OCI-LY7 (cell line): ENCODE results near the gene FARSB. TPM values are rescaled to one million over a fixed set of nuclear protein-coding genes. Genes with fewer than 3 reads are reported as not detected.

Source experiments
- BruUV-seq: library from RNA; stranded (reverse); fragments of 400-500 nt; replicated peaks from 2 replicates; lab custom pipeline; 2021; lab: Mats Ljungman, UMichigan
- CTCF ChIA-PET: fragments of 300-600 bp; sonication (Branson Sonifier 250); formaldehyde crosslinking; loops from one replicate; lab custom pipeline; 2022; ENCODE audit warnings: antibody characterized with exemption; ENCODE audit not compliant: unreplicated experiment; lab: Charles Lee
- POLR2A ChIA-PET: fragments of 300-600 bp; sonication (Branson Sonifier 250); formaldehyde crosslinking; loops from one replicate; lab custom pipeline; 2022; ENCODE audit warnings: antibody characterized with exemption; lab: Charles Lee
- DNase-seq: peaks from one replicate; pipeline ENCODE4 v3.0.0-alpha.2; 2015; ENCODE audit warnings: low spot score
- H2AFZ ChIP-seq: fragments of 200-600 bp; sonication (generic), shearing (Covaris generic); 2 replicates; pipeline ENCODE4 v1.6.1; 2014; ENCODE audit warnings: mild to moderate bottlenecking, antibody characterized with exemption, low read length, moderate library complexity
- H3K27ac ChIP-seq: fragments of 200-600 bp; sonication (generic); 2 replicates; pipeline ENCODE4 v1.5.1; 2014; ENCODE audit warnings: mixed run types, low read depth, mild to moderate bottlenecking, moderate library complexity, low read length, inconsistent platforms; ENCODE audit not compliant: poor library complexity, severe bottlenecking
- H3K36me3 ChIP-seq: fragments of 200-600 bp; sonication (generic); 2 replicates; pipeline ENCODE4 v1.6.1; 2014; ENCODE audit warnings: mild to moderate bottlenecking, antibody characterized with exemption, low read length, moderate library complexity, mixed read lengths; ENCODE audit not compliant: insufficient read depth
- H3K4me1 ChIP-seq: fragments of 200-600 bp; sonication (generic); 2 replicates; pipeline ENCODE4 v1.5.1; 2014; ENCODE audit warnings: mild to moderate bottlenecking, low read length; ENCODE audit not compliant: insufficient read depth, poor library complexity, severe bottlenecking
- H3K4me2 ChIP-seq: fragments of 200-600 bp; sonication (generic); 2 replicates; pipeline ENCODE4 v1.6.1; 2014; ENCODE audit warnings: mild to moderate bottlenecking, low read length
- H3K4me3 ChIP-seq: fragments of 200-600 bp; sonication (generic); 2 replicates; pipeline ENCODE4 v1.5.1; 2014; ENCODE audit warnings: mild to moderate bottlenecking, low read depth, low read length; ENCODE audit not compliant: poor library complexity, severe bottlenecking
- H3K79me2 ChIP-seq: fragments of 200-600 bp; sonication (generic); 2 replicates; pipeline ENCODE4 v1.6.1; 2016; ENCODE audit warnings: low read depth, mild to moderate bottlenecking, low read length, moderate library complexity, mixed read lengths; ENCODE audit not compliant: insufficient read depth
- H3K9me2 ChIP-seq: fragments of 200-600 bp; sonication (generic); 2 replicates; pipeline ENCODE4 v1.6.1; 2016; ENCODE audit warnings: mild to moderate bottlenecking, low read length, mixed read lengths; ENCODE audit not compliant: insufficient read depth
- H3K9me3 ChIP-seq: fragments of 200-600 bp; sonication (generic); 2 replicates; pipeline ENCODE4 v1.6.1; 2014; ENCODE audit warnings: mild to moderate bottlenecking, mixed run types, low read length, mixed read lengths
- H4K20me1 ChIP-seq: fragments of 200-600 bp; sonication (generic); 2 replicates; pipeline ENCODE4 v1.6.1; 2014; ENCODE audit warnings: mild to moderate bottlenecking, antibody characterized with exemption, low read length, moderate library complexity, mixed read lengths; ENCODE audit not compliant: insufficient read depth
- CTCF ChIP-seq: fragments of 200-600 bp; sonication (generic); conservative IDR thresholded peaks from 2 replicates; pipeline ENCODE4 v1.5.1; 2014; ENCODE audit warnings: mild to moderate bottlenecking, antibody characterized with exemption, low read length, moderate library complexity, mixed read lengths
- EZH2phosphoT487 ChIP-seq: fragments of 200-600 bp; sonication (generic); IDR thresholded peaks from 2 replicates; pipeline ENCODE4 v1.6.1; 2018; ENCODE audit warnings: low read depth, borderline replicate concordance, mild to moderate bottlenecking, mixed run types, antibody characterized with exemption, low read length, moderate library complexity, mixed read lengths
- intact Hi-C: fragments of 100-400 bp; cut with micrococcal nuclease; formaldehyde crosslinking; loops from one replicate; pipeline ENCODE4 v1.10.0; 2022; ENCODE audit not compliant: unreplicated experiment
- total RNA-seq, 2 experiments: library from RNA; depleted of rRNA in 1 of 2; stranded (reverse); fragments of >200 nt in 1 of 2; shearing (Covaris generic) in 1 of 2; gene quantifications; 2 replicates each; pipeline ENCODE4 v1.2.3, GENCODE V29; 2014 to 2022

FARSB gene
- total RNA-seq, 2 experiments from 2014 or later, result 24.9 to 46.7 TPM

DNA sequence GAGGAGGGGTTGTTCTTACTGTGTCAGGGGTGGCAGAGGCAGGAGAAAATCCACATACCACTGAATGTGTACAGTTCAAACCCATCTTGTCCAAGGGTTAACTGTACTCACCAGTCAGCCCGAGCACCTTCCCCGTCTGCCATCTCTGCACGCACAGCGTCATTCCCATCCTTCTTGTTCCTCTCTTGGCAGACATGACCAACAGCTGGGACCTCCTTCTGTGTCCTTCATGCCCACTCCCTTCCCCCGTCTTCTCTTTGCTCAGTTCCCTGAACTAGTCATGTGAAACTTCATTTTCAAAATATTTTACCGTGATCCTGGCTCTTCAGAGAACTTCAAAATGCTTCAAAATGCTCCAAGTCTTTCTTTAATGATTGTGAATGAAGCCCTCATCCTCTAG lies 92.0 kb downstream of the FARSB start:
- H3K4me1 ChIP-seq, result no peaks in the 10 kb centered on the region
- no peaks in the 10 kb centered on the region for H3K9me3 ChIP-seq
- TF ChIP-seq EZH2phosphoT487 (no peak), CTCF (no peak)
- H2AFZ ChIP-seq, result no peak overlapping the region
- no peaks in the 10 kb centered on the region for H3K79me2 ChIP-seq
- no peak overlapping the region for H3K4me3 ChIP-seq
- POLR2A ChIA-PET, result no interaction called here
- no peak for DNase-seq
- H3K36me3 ChIP-seq, result peaks cover 40% of the 10 kb centered on the region
- no peaks in the 10 kb centered on the region for H4K20me1 ChIP-seq
- H3K9me2 ChIP-seq, result no peaks in the 10 kb centered on the region
- H3K27ac ChIP-seq, result no peak overlapping the region
- CTCF ChIA-PET, result no interaction called here
- H3K4me2 ChIP-seq, result no peak overlapping the region
- intact Hi-C loops, result loop anchor here (5.0 kb wide), 2 partner anchors 247 to 507 kb away; no protein-coding TSS in a partner anchor
- BruUV-seq, result no TSS peak

DNA sequence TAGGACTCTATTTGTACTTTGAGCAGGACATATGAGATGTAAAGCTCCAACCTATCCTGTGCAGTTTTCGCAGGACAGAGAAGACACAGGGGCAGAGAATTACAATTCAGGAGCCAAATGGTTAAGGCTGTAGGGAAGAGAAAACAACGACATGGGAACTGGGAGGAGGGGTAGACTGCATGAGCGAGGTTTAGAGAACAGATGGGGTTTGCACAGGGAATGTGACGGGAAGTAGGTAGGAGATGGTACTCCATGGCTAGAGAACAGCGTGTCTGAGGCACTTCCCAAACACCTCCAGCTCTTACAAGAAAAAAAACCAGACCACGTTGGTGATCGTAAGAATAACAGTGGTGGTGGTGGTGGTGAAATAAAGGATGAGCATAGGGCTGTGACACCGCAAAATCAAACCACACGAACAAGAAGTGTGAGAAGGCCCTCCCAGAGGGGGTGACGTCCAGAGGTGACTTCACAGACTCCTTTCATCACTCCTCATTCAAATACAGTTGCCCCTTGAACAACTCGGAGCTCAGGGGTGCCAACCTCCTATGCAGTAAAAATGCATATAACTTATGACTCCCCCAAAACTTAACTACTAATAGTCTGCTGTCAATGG lies 92.7 kb downstream of the FARSB start:
- POLR2A ChIA-PET, result no interaction called here
- BruUV-seq, result no TSS peak
- H3K36me3 ChIP-seq, result peaks cover 34% of the 10 kb centered on the region
- no peak overlapping the region for H2AFZ ChIP-seq
- no peaks in the 10 kb centered on the region for H3K9me3 ChIP-seq
- CTCF ChIA-PET, result no interaction called here
- H3K27ac ChIP-seq, result no peak overlapping the region
- no peaks in the 10 kb centered on the region for H3K79me2 ChIP-seq
- H3K9me2 ChIP-seq, result no peaks in the 10 kb centered on the region
- no peaks in the 10 kb centered on the region for H3K4me1 ChIP-seq
- no peak overlapping the region for H3K4me2 ChIP-seq
- intact Hi-C loops, result loop anchor here (5.0 kb wide), 2 partner anchors 246 to 506 kb away; no protein-coding TSS in a partner anchor
- no peak for TF ChIP-seq EZH2phosphoT487
- TF ChIP-seq CTCF, result no peak
- H4K20me1 ChIP-seq, result no peaks in the 10 kb centered on the region
- no peak overlapping the region for H3K4me3 ChIP-seq
- no peak for DNase-seq
